BLaER1 (cell line): Measurements from ENCODE around the gene ADGRD1.

Experiments
- H3K27ac ChIP-seq: shearing (Covaris generic); formaldehyde crosslinking; 2 replicates; pipeline ENCODE4 v1.8.1; 2022
- H3K27me3 ChIP-seq: shearing (Covaris generic); formaldehyde crosslinking; 2 replicates; pipeline ENCODE4 v1.8.1; 2022
- H3K36me3 ChIP-seq: shearing (Covaris generic); formaldehyde crosslinking; 2 replicates; pipeline ENCODE4 v1.8.1; 2022
- H3K4me1 ChIP-seq: shearing (Covaris generic); formaldehyde crosslinking; 2 replicates; pipeline ENCODE4 v1.8.1; 2022
- H3K4me2 ChIP-seq: shearing (Covaris generic); formaldehyde crosslinking; 2 replicates; pipeline ENCODE4 v1.8.1; 2022
- H3K4me3 ChIP-seq: shearing (Covaris generic); formaldehyde crosslinking; 2 replicates; pipeline ENCODE4 v1.8.1; 2022
- H3K9ac ChIP-seq: shearing (Covaris generic); formaldehyde crosslinking; 2 replicates; pipeline ENCODE4 v1.8.1; 2022
- H3K9me3 ChIP-seq: shearing (Covaris generic); formaldehyde crosslinking; 2 replicates; pipeline ENCODE4 v1.8.1; 2022
- H4K20me1 ChIP-seq: shearing (Covaris generic); formaldehyde crosslinking; 2 replicates; pipeline ENCODE4 v1.8.1; 2022
- Cebpa-rat ChIP-seq: shearing (Covaris generic); IDR thresholded peaks from 2 replicates; pipeline ENCODE4 v1.8.1; 2022

ADGRD1 gene

GRCh38 chr12:131009595-131010395 is 56.1 kb downstream of the ADGRD1 start:
- H4K20me1 ChIP-seq, result no peaks in the 10 kb centered on the region
- no peak for TF ChIP-seq Cebpa-rat
- H3K4me2 ChIP-seq, result 0 out of 2 replicates have a peak overlapping the region, but pooled peaks have one; percentile 7
- H3K27me3 ChIP-seq, result no peaks in the 10 kb centered on the region
- no peak overlapping the region for H3K27ac ChIP-seq
- H3K4me1 ChIP-seq, result peaks cover 68% of the 10 kb centered on the region
- no peaks in the 10 kb centered on the region for H3K9me3 ChIP-seq
- peaks cover 54% of the 10 kb centered on the region for H3K36me3 ChIP-seq
- no peak overlapping the region for H3K9ac ChIP-seq
- no peak overlapping the region for H3K4me3 ChIP-seq

GRCh38 chr12:131010396-131011131 is 56.9 kb downstream of the ADGRD1 start:
- no peaks in the 10 kb centered on the region for H3K9me3 ChIP-seq
- no peak overlapping the region for H3K4me2 ChIP-seq
- no peak for TF ChIP-seq Cebpa-rat
- H4K20me1 ChIP-seq, result no peaks in the 10 kb centered on the region
- peaks cover 61% of the 10 kb centered on the region for H3K36me3 ChIP-seq
- peaks cover 61% of the 10 kb centered on the region for H3K4me1 ChIP-seq
- H3K27me3 ChIP-seq, result no peaks in the 10 kb centered on the region
- H3K4me3 ChIP-seq, result no peak overlapping the region
- H3K27ac ChIP-seq, result no peak overlapping the region
- H3K9ac ChIP-seq, result no peak overlapping the region

- Histone ChIP-seq H3K27ac (no peak overlapping the region), H3K9me3 (no peaks in the 10 kb centered on the region), H3K4me2 (peak overlapping the region; percentile 47), H3K9ac (no peak overlapping the region), H3K36me3 (peaks cover 70% of the 10 kb centered on the region), H4K20me1 (no peaks in the 10 kb centered on the region), H3K4me1 (peaks cover 52% of the 10 kb centered on the region), H3K4me3 (no peak overlapping the region), H3K27me3 (no peaks in the 10 kb centered on the region)
- TF ChIP-seq Cebpa-rat, result no peak
Measured at GRCh38 chr12:131011165-131012079, 57.7 kb downstream of the ADGRD1 start.

- Histone ChIP-seq H3K36me3 (peaks cover 77% of the 10 kb centered on the region), H4K20me1 (no peaks in the 10 kb centered on the region), H3K27me3 (no peaks in the 10 kb centered on the region), H3K4me3 (no peak overlapping the region), H3K27ac (no peak overlapping the region), H3K4me1 (peaks cover 42% of the 10 kb centered on the region), H3K9me3 (no peaks in the 10 kb centered on the region), H3K4me2 (no peak overlapping the region), H3K9ac (no peak overlapping the region)
- no peak for TF ChIP-seq Cebpa-rat
Measured at GRCh38 chr12:131012279-131013069, 58.8 kb downstream of the ADGRD1 start.

- H4K20me1 ChIP-seq, result no peaks in the 10 kb centered on the region
Measured at GRCh38 chr12:131013118-131013517, 59.4 kb downstream of the ADGRD1 start.

GRCh38 chr12:131014343-131014742 is 60.6 kb downstream of the ADGRD1 start:
- Histone ChIP-seq H3K36me3 (peaks cover 70% of the 10 kb centered on the region), H3K9me3 (no peaks in the 10 kb centered on the region), H4K20me1 (no peaks in the 10 kb centered on the region), H3K4me2 (no peak overlapping the region), H3K4me1 (peaks cover 42% of the 10 kb centered on the region), H3K27me3 (no peaks in the 10 kb centered on the region), H3K9ac (no peak overlapping the region), H3K27ac (no peak overlapping the region), H3K4me3 (no peak overlapping the region)
- TF ChIP-seq Cebpa-rat, result no peak

More at GRCh38 chr12:131013118-131013517, 59.4 kb downstream of the ADGRD1 start:
- peaks cover 42% of the 10 kb centered on the region for H3K4me1 ChIP-seq
- H3K4me2 ChIP-seq, result no peak overlapping the region
- TF ChIP-seq Cebpa-rat, result no peak
- no peak overlapping the region for H3K4me3 ChIP-seq
- no peak overlapping the region for H3K27ac ChIP-seq
- no peak overlapping the region for H3K9ac ChIP-seq
- peaks cover 79% of the 10 kb centered on the region for H3K36me3 ChIP-seq
- no peaks in the 10 kb centered on the region for H3K9me3 ChIP-seq
- H3K27me3 ChIP-seq, result no peaks in the 10 kb centered on the region

- no peaks in the 10 kb centered on the region for H3K27me3 ChIP-seq
- no peaks in the 10 kb centered on the region for H3K9me3 ChIP-seq
- H3K4me3 ChIP-seq, result no peak overlapping the region
- H3K9ac ChIP-seq, result no peak overlapping the region
- peaks cover 43% of the 10 kb centered on the region for H3K4me1 ChIP-seq
- TF ChIP-seq Cebpa-rat, result no peak
- H4K20me1 ChIP-seq, result no peaks in the 10 kb centered on the region
- H3K36me3 ChIP-seq, result peaks cover 62% of the 10 kb centered on the region
- no peak overlapping the region for H3K27ac ChIP-seq
- no peak overlapping the region for H3K4me2 ChIP-seq
Measured at GRCh38 chr12:131015581-131016337, 62.1 kb downstream of the ADGRD1 start.

- Histone ChIP-seq H3K27ac (0 out of 2 replicates have a peak overlapping the region, but pooled peaks have one; percentile 41), H3K9me3 (no peaks in the 10 kb centered on the region), H3K36me3 (peaks cover 55% of the 10 kb centered on the region), H3K4me1 (peaks cover 51% of the 10 kb centered on the region), H3K9ac (no peak overlapping the region), H4K20me1 (no peaks in the 10 kb centered on the region), H3K27me3 (no peaks in the 10 kb centered on the region), H3K4me2 (no peak overlapping the region), H3K4me3 (no peak overlapping the region)
- no peak for TF ChIP-seq Cebpa-rat
Measured at GRCh38 chr12:131017477-131017991, 63.8 kb downstream of the ADGRD1 start.
